Bronchus fibroblast of lung (primary cell): ENCODE measurements around the gene SNTG2. TPM values are rescaled to one million over a fixed set of nuclear protein-coding genes. Genes with fewer than 3 reads are reported as not detected.

Source experiments
- total RNA-seq: library from RNA; depleted of rRNA; stranded (reverse); fragments of >200 nt; gene quantifications from 2 replicates; pipeline ENCODE4 v1.2.3, GENCODE V29; 2015

Gene SNTG2
- total RNA-seq = not detected in 2 replicates

GRCh38 chr2:950080-950966 is at the start of gene SNTG2:
Gene SNTG2 (plus strand): TSS chr2:950849. CDS start chr2:950997, 148 bp downstream.

GRCh38 chr2:1413156-1413710 is 462.6 kb downstream of the SNTG2 start, which contains the start of gene TPO:
Gene TPO (plus strand): TSS chr2:1413463. CDS start chr2:1414409, 946 bp downstream.

